AG09309 (cell line): Measurements from ENCODE around the gene TRIOBP.

Source experiments
- DNase-seq: peaks from one replicate; pipeline ENCODE4 v3.0.0-alpha.2; 2010; ENCODE audit warnings: low read depth
- H3K4me3 ChIP-seq: 2 replicates; pipeline ENCODE4 v1.5.1; 2011; ENCODE audit warnings: mild to moderate bottlenecking, low read depth, low read length, moderate library complexity; ENCODE audit not compliant: control insufficient read depth
- CTCF ChIP-seq: IDR thresholded peaks from 2 replicates; pipeline ENCODE4 v1.5.1; 2011; ENCODE audit warnings: mild to moderate bottlenecking, low read depth, low read length, inconsistent platforms; ENCODE audit not compliant: insufficient read depth, control insufficient read depth; ENCODE audit errors: missing control alignments

The TRIOBP gene

DNA sequence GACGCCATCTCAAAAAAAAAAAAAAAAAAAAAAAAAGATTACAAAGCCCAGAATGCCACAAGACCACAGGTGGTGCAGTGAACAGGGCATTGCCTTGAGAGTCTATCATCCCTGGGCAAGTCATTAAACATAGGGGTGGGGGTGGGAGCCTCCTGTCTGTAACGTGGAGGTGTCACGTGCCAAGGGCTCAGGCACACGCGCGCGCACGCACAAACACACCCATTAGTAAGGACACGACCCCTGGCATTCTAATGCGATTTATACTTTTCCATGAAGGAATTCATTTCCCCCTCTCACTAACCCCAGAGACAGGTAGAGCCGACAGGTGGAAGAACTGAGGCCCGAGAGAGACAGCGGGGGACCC lies 105.1 kb downstream of the TRIOBP start:
- peak overlapping the region; percentile 61 for H3K4me3 ChIP-seq
- no peak for DNase-seq
- TF ChIP-seq CTCF = no peak

DNA sequence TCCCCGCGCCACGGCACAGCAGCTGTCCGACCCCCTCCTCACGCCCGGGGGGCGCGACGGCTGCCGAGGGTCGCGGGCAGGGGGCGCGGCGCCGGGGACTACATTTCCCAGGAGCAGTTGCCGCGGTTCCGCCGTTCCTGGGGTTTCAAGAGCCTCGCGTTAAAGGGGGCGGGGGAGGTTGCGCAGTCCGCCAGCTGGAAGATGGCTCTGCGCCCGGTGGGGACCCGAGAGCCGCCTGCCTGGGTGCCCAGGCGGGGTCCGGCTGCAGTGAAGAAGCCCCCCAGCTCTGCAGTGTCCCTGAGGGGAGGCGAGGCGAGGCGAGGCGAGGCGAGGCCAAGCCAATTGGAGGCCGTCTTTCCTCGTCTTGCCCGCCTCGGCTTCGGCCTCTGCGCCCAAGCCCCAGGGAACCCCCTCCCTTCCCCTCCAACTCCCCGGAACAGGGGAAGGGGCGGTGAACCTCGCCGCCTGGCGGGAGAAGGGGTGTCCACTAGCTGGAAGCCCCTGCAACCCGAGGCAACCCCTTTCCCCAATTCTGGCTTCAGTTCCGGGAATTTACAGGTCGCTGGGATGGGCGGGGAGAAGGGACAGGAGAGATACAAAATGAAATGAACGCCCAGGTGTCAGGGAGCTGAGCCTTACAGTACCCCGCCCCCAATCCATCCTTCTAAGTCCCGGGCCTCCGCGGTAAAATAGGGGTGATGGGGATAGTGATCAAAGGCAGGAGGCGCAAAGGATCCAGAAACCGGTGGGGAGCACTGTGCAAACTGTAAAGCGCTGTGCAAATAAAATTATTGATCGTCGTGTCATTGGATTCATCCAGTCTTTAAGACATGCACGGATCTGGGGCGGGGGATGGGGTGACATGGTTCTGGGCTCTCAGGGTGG lies 105.7 kb downstream of the TRIOBP start:
- no peak for DNase-seq
- H3K4me3 ChIP-seq = peak overlapping the region; percentile 61
- TF ChIP-seq CTCF = no peak

DNA sequence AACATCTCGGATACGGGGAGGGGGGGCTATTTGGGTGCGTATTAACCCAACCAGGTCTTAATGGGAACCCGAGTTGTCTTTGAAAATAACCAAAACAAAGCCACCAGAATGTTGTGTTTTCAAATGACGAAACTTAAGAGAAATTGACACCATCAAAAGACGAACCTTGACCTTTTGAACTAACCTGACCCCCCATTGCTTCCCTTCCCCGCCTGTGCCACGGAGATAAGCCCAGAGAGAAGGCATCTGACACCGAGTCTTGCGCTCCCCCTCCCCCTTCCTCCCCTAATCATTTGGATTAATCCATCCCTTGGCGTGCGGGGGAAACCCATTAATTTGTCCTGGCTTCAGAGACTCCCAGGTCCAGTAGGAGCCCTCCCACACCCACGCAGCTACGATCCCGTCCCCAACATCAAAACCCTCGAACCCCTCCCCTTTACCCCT lies 106.4 kb downstream of the TRIOBP start:
- TF ChIP-seq CTCF = no peak
- no peak for DNase-seq
- H3K4me3 ChIP-seq = no peak overlapping the region

- DNase-seq = no peak
- no peak for TF ChIP-seq CTCF
- no peak overlapping the region for H3K4me3 ChIP-seq
Measured at GRCh38 chr22:37803639-37804351, 106.9 kb downstream of the TRIOBP start.

- H3K4me3 ChIP-seq = peak overlapping the region; percentile 76
- no peak for DNase-seq
- no peak for TF ChIP-seq CTCF
Measured at GRCh38 chr22:37804352-37804880, 107.6 kb downstream of the TRIOBP start.

DNA sequence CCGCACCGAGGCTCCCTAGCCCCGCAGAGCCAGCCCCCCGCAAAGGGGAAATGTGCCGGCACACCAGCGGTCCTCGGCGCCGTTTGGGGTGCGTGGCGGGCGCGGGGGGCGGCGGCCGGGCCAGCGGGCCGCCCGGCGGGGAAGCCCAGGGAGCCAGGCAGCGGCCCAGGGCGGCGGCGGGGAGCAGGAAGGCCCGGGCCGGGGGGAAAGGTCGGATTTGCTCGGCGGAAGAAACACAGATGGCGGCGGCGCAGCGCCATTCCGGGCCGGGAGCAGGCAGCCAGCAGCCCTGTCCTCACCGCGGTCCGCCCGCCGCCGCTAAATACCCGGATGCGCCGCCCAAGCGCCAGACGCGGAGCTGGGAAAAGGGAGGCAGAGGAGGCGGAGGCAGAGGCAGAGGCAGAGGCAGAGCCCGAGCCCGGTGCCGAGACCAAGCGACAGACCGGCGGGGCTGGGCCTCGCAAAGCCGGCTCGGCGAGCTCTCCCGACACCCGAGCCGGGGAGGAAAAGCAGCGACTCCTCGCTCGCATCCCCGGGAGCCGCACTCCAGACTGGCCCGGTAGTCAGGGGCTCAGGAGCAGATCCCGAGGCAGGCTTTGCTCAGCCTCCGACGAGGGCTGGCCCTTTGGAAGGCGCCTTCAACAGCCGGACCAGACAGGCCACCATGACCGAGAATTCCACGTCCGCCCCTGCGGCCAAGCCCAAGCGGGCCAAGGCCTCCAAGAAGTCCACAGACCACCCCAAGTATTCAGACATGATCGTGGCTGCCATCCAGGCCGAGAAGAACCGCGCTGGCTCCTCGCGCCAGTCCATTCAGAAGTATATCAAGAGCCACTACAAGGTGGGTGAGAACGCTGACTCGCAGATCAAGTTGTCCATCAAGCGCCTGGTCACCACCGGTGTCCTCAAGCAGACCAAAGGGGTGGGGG lies 108.3 kb downstream of the TRIOBP start:
- no peak for TF ChIP-seq CTCF
- DNase-seq = no peak
- H3K4me3 ChIP-seq = peak overlapping the region; percentile 76
